ENCODE results near the gene MAP4K1. TPM values are rescaled to one million over a fixed set of nuclear protein-coding genes. Genes with fewer than 3 reads are reported as not detected.

MAP4K1 gene
- total and polyA plus RNA-seq, 2 of the 13 experiments (the other 11 are each of a cell fraction or from before 2014, with no cell fraction given) = 0.24 to 0.89 TPM

DNA sequence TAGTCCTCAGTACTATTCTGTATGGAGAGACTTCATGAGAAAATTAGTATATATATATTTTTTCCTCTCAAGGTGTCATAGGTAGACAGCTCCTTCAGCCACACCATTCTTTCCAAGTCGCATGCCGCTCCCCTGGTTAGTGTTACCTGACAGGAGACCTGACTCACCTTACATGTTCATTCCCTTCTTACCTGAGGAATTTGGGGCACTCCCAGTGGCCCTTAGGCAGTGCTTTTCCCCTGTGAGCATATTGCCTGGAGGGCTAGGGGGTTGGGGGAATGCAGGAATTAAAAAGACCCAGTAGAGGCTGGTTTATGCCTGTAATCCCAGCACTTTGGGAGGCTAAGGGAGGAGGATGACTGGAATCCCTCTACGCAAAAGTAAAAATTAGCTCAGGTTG is 20.7 kb upstream of the MAP4K1 start:
- H3K9me3 ChIP-seq (ENCODE audit: low read length) = no peaks in the 10 kb centered on the region
- H3K27me3 ChIP-seq (ENCODE audit: control insufficient read depth in 1 of 2, insufficient read depth in 2 of 2, low read length in 2 of 2) = no peaks in the 10 kb centered on the region; a peak in 1 of 5 replicates
- ChIA-PET POLR2A (interaction anchor here (1.3 to 2.0 kb wide), 3 partner anchors 9 to 292 kb away, joined by 3 to 6 read pairs (median 6); partner anchors contain the start of genes ACTN4, MRPS12 and SARS2), CTCF (ENCODE audit: low intra/inter-chr PET ratio, low total read pairs) (no interaction called here)
- in situ Hi-C loops (cut with HindIII; ENCODE audit: extremely low pct_ligation_motif_present, low pct_unique_long_range_greater_than_20kb) = loop anchor here (10.0 kb wide), 1 partner anchor 94 kb away; no protein-coding TSS in a partner anchor
- peaks cover 0 to 1% of the 10 kb centered on the region in 2 experiments; a peak in 1 of 5 replicates for H3K36me3 ChIP-seq (replicated peaks in 1 of 2; ENCODE audit: control insufficient read depth in 1 of 2, insufficient read depth in 2 of 2, low read length in 2 of 2)
- no peak overlapping the region for H3K27ac ChIP-seq (ENCODE audit: extremely low read length, insufficient read depth, low read length)
- H4K20me1 ChIP-seq (ENCODE audit: insufficient read depth, low read length) = 0 out of 2 replicates have a peak, but pooled peaks cover 4% of the 10 kb centered on the region
- no peak overlapping the region for H2AFZ ChIP-seq (ENCODE audit: low read length)
- intact Hi-C loops (cut with micrococcal nuclease; ENCODE audit: unreplicated experiment) = no loop called here
- no peak for FAIRE-seq
- ATAC-seq = no peak
- H3K9ac ChIP-seq (ENCODE audit: insufficient read depth, low read depth, low read length) = no peak overlapping the region
- H3K4me1 ChIP-seq (ENCODE audit: insufficient read depth, low read length) = peaks cover 18% of the 10 kb centered on the region
- no peak overlapping the region for H3K4me3 ChIP-seq (replicated peaks in 1 of 3; ENCODE audit: insufficient read depth in 1 of 3, low read depth in 2 of 3, low read length in 3 of 3)
- no peak overlapping the region for H3K4me2 ChIP-seq (ENCODE audit: low read depth, low read length)
- no TSS peak for BruUV-seq (replicated peaks)
- TF ChIP-seq PRDM15 (CRISPR knock-in tag; IDR thresholded peaks at IDR 0.05) (no peak), MLXIP (CRISPR knock-in tag; IDR thresholded peaks at IDR 0.05; ENCODE audit: borderline replicate concordance) (no peak), POGZ (CRISPR knock-in tag; IDR thresholded peaks at IDR 0.05) (no peak), E2F1 (CRISPR knock-in tag; IDR thresholded peaks at IDR 0.05) (no peak), PHF21A (CRISPR knock-in tag; IDR thresholded peaks at IDR 0.05) (no peak), BHLHE40 (IDR thresholded peaks at IDR 0.05; ENCODE audit: low read length) (no peak)
- WGBS (ENCODE audit: low lambda C conversion rate) = 100% methylated on average over 3 of the region's 3 CpGs
- H3K79me2 ChIP-seq (ENCODE audit: insufficient read depth, low read length) = no peaks in the 10 kb centered on the region
- DNase-seq (ENCODE audit: low spot score) = no peak

Data from HepG2 (cell line).